ENCODE measurements around the gene TIGAR.

TIGAR gene

GRCh38 chr12:4388662-4389061 is 67.6 kb downstream of the TIGAR start:
- Histone ChIP-seq H3K9me3 (ENCODE audit: low read length) (no peaks in the 10 kb centered on the region), H3K9me2 (ENCODE audit: low read depth, low read length) (no peaks in the 10 kb centered on the region), H3K9ac (ENCODE audit: low read length) (no peak overlapping the region), H3K4me1 (ENCODE audit: insufficient read depth, low read length, severe bottlenecking) (no peaks in the 10 kb centered on the region), H3K79me2 (ENCODE audit: insufficient read depth, low read length) (no peaks in the 10 kb centered on the region), H3K27ac (ENCODE audit: low read depth, low read length, poor library complexity, severe bottlenecking) (no peak overlapping the region), H3K4me2 (ENCODE audit: low read length) (no peak overlapping the region), H3K36me3 (ENCODE audit: insufficient read depth, low read length) (no peaks in the 10 kb centered on the region), H2AFZ (ENCODE audit: low read length) (no peak overlapping the region), H3K27me3 (ENCODE audit: insufficient read depth, low read length) (no peaks in the 10 kb centered on the region), H3K4me3 (ENCODE audit: low read depth, low read length, poor library complexity, severe bottlenecking) (no peak overlapping the region), H4K20me1 (ENCODE audit: insufficient read depth, low read length) (no peaks in the 10 kb centered on the region), H3F3A (ENCODE audit: insufficient read depth, low read length) (no peaks in the 10 kb centered on the region)
- no peak for TF ChIP-seq CTCF (IDR thresholded peaks at IDR 0.05; ENCODE audit: low read length)
- no peak for TF ChIP-seq EZH2 (IDR thresholded peaks at IDR 0.05; ENCODE audit: borderline replicate concordance, low read length)

GRCh38 chr12:4392223-4392742 is 71.3 kb downstream of the TIGAR start:
- Histone ChIP-seq H3K4me1 (ENCODE audit: insufficient read depth, low read length, severe bottlenecking) (no peaks in the 10 kb centered on the region), H3K79me2 (ENCODE audit: insufficient read depth, low read length) (no peaks in the 10 kb centered on the region), H3K27me3 (ENCODE audit: insufficient read depth, low read length) (0 out of 2 replicates have a peak, but pooled peaks cover 5% of the 10 kb centered on the region), H3K27ac (ENCODE audit: low read depth, low read length, poor library complexity, severe bottlenecking) (no peak overlapping the region), H3F3A (ENCODE audit: insufficient read depth, low read length) (no peaks in the 10 kb centered on the region), H2AFZ (ENCODE audit: low read length) (no peak overlapping the region), H3K36me3 (ENCODE audit: insufficient read depth, low read length) (no peaks in the 10 kb centered on the region), H3K4me3 (ENCODE audit: low read depth, low read length, poor library complexity, severe bottlenecking) (no peak overlapping the region), H4K20me1 (ENCODE audit: insufficient read depth, low read length) (no peaks in the 10 kb centered on the region), H3K9me3 (ENCODE audit: low read length) (no peaks in the 10 kb centered on the region), H3K9ac (ENCODE audit: low read length) (no peak overlapping the region), H3K9me2 (ENCODE audit: low read depth, low read length) (no peaks in the 10 kb centered on the region), H3K4me2 (ENCODE audit: low read length) (no peak overlapping the region)
- no peak for TF ChIP-seq CTCF (IDR thresholded peaks at IDR 0.05; ENCODE audit: low read length)
- TF ChIP-seq EZH2 (IDR thresholded peaks at IDR 0.05; ENCODE audit: borderline replicate concordance, low read length), result no peak

- Histone ChIP-seq H3K4me2 (ENCODE audit: low read length) (no peak overlapping the region), H2AFZ (ENCODE audit: low read length) (no peak overlapping the region), H3K9me2 (ENCODE audit: low read depth, low read length) (no peaks in the 10 kb centered on the region), H3K9ac (ENCODE audit: low read length) (no peak overlapping the region), H3K4me1 (ENCODE audit: insufficient read depth, low read length, severe bottlenecking) (no peaks in the 10 kb centered on the region), H4K20me1 (ENCODE audit: insufficient read depth, low read length) (no peaks in the 10 kb centered on the region), H3F3A (ENCODE audit: insufficient read depth, low read length) (no peaks in the 10 kb centered on the region), H3K79me2 (ENCODE audit: insufficient read depth, low read length) (no peaks in the 10 kb centered on the region), H3K27ac (ENCODE audit: low read depth, low read length, poor library complexity, severe bottlenecking) (no peak overlapping the region), H3K27me3 (ENCODE audit: insufficient read depth, low read length) (0 out of 2 replicates have a peak, but pooled peaks cover 5% of the 10 kb centered on the region), H3K36me3 (ENCODE audit: insufficient read depth, low read length) (no peaks in the 10 kb centered on the region), H3K9me3 (ENCODE audit: low read length) (no peaks in the 10 kb centered on the region), H3K4me3 (ENCODE audit: low read depth, low read length, poor library complexity, severe bottlenecking) (no peak overlapping the region)
- TF ChIP-seq CTCF (IDR thresholded peaks at IDR 0.05; ENCODE audit: low read length), result no peak
- no peak for TF ChIP-seq EZH2 (IDR thresholded peaks at IDR 0.05; ENCODE audit: borderline replicate concordance, low read length)
These were observed 72.2 kb downstream of the TIGAR start for GRCh38 chr12:4393211-4393610.

Data from OCI-LY1 (cell line).